GDM1 (cell line): ENCODE measurements around the gene WDR72.
"Not testable (repeated sequence)": the region's sequence is repeated elsewhere in the genome, so short reads cannot be mapped to it uniquely, and the experiment has no call there.

Experiments used
- DNase-seq: peaks from one replicate; lab custom pipeline; 2025; lab: John Stamatoyannopoulos, UW

Gene WDR72

GRCh38 chr15:53589520-53590057 is 169.9 kb downstream of the WDR72 start:
- no peak for DNase-seq

- DNase-seq = no peak
Observed at GRCh38 chr15:53588773-53589172, 170.7 kb downstream of the WDR72 start.

DNA sequence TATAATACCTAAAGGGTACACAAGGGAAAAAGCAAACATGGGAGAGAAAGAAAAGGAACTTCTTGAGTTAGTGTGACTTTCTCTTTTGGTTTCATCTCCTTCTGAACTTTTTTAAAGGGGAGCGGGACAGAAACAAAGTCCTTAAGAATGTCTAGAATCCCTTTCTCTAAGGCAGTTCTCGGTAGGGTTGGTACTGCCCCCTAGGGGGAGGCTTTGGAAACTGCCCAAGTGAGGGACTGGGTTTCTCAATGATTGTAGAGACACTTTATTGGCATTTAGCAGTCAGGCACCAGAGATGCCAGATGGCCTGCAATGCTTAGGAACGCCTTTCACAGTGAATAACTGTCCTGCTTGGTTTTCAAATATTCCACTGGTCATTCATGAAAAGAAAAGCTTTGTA is 172.7 kb downstream of the WDR72 start:
- DNase-seq = peak; percentile 51

DNA sequence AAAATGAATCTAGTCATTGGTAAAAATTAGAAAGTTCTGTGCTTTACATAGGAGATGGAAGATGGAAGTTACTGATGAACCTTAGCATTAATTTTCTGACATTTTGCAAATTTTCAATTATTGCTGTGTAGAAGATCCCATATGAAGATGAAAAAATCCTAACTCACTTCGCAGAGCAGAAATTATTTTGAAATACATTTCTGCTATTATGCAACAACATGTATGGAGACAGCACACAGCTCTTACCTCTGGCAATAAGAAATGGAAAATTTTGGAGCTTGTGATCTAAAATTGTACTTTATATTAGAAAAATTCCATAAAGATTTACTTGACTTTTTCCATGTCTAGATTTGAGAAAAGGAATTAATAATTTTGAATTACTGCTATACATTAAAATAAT is 177.9 kb downstream of the WDR72 start:
- DNase-seq = no peak

GRCh38 chr15:53580366-53580765 is 179.1 kb downstream of the WDR72 start:
- no peak for DNase-seq

- DNase-seq = no peak
Observed at GRCh38 chr15:53576841-53577240, 182.6 kb downstream of the WDR72 start.

GRCh38 chr15:53573091-53573490 is 186.4 kb downstream of the WDR72 start:
- DNase-seq = no peak

GRCh38 chr15:53569751-53570480 is 189.5 kb downstream of the WDR72 start:
- DNase-seq = no peak

GRCh38 chr15:53566912-53567311 is 192.6 kb downstream of the WDR72 start:
- no peak for DNase-seq

DNA sequence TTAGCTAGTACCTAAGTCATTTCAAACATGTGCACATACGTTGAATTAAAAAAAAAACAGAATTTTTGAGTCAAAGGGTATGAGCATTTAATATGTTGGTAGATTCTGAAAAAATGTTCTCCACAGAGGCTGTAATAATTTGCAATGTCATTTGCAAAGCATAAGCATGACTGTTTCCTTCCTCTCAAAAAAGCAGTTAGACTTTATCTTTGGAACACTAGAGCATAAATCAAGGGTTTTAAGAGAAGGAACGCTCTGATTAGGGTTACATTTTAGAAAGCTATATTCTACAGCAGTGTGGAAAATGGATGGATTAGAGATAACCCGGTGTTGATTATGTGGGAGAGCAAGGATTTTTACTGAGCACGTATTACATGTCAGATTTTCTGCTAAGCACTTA is 193.7 kb downstream of the WDR72 start:
- peak; percentile 9 for DNase-seq

DNA sequence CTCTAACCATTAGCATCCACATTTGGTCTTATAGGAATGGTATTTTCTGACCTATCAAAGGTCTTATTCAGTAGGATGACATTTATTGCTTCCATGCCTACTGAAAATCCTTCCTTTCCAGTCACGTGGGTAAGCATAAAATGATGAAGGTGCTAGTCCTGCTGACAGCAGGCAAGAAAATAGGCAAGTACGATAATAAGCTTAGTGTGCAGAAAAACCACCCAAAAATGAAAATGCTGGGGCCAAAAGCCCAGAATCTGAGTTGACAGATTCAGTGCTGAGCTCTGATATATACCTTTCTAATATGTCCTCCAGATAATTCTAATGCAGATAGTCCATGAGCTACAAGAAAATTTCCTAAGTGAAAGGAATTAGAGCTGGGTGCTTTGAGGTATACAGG is 194.8 kb downstream of the WDR72 start:
- DNase-seq = no peak

DNA sequence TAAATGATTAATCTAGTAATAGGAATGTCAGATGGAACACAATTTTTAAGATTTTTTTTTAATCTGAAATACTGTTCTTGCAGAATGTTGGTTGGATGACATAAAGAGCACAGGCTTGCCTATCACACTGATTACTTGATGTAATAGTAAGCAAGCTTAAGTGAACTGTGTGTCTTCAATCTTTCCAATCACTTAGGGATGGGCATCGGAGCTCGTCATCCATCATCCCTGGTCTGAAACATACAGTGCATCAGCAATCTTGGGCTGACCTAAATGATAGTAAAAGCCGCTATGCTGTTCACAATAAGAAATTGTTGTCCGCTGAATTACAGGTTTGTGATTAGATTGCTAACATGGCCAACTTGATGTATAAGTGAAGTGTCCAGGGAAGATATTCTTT is 195.8 kb downstream of the WDR72 start:
- DNase-seq = no peak

GRCh38 chr15:53559364-53560277 is 199.8 kb downstream of the WDR72 start:
- DNase-seq = no peak

DNA sequence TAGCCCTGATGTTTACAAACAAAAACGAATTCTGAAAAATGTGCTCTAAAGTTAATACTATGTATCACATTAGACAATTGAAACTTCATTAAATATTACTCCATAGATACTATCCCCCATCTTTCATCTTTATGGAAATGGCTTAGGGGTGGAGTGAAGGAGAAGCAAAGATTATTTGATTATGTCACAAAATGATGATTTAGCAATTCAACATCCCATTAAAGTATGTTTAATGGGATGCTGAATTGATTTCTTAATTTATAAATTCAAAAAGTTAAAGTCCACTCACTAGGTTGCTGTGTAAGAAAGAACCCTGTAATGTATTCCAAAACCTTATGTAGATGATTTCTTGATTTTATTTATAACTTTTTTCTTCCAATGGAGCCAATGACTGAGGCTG is 201.1 kb downstream of the WDR72 start:
- DNase-seq = no peak

- DNase-seq = no peak
Observed at GRCh38 chr15:53555226-53555625, 204.2 kb downstream of the WDR72 start.

GRCh38 chr15:53549697-53550305 is 209.7 kb downstream of the WDR72 start:
- DNase-seq = no peak

GRCh38 chr15:53548236-53548635 is 211.2 kb downstream of the WDR72 start:
- DNase-seq = no peak

DNA sequence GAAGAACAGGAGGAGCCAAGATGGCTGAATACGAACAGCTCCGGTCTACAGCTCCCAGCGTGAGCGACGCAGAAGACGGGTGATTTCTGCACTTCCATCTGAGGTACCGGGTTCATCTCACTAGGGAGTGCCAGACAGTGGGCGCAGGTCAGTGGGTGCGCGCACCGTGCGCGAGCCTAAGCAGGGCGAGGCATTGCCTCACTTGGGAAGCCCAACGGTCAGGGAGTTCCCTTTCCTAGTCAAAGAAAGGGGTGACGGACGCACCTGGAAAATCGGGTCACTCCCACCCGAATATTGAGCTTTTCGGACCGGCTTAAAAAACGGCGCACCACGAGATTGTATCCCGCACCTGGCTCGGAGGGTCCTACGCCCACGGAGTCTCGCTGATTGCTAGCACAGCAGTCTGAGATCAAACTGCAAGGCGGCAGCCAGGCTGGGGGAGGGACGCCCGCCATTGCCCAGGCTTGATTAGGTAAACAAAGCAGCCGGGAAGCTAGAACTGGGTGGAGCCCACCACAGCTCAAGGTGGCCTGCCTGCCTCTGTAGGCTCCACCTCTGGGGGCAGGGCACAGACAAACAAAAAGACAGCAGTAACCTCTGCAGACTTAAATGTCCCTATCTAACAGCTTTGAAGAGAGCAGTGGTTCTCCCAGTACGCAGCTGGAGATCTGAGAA is 218.7 kb downstream of the WDR72 start:
- DNase-seq = not testable (repeated sequence)

- no peak for DNase-seq
Observed at GRCh38 chr15:53539878-53540277, 219.6 kb downstream of the WDR72 start.

DNA sequence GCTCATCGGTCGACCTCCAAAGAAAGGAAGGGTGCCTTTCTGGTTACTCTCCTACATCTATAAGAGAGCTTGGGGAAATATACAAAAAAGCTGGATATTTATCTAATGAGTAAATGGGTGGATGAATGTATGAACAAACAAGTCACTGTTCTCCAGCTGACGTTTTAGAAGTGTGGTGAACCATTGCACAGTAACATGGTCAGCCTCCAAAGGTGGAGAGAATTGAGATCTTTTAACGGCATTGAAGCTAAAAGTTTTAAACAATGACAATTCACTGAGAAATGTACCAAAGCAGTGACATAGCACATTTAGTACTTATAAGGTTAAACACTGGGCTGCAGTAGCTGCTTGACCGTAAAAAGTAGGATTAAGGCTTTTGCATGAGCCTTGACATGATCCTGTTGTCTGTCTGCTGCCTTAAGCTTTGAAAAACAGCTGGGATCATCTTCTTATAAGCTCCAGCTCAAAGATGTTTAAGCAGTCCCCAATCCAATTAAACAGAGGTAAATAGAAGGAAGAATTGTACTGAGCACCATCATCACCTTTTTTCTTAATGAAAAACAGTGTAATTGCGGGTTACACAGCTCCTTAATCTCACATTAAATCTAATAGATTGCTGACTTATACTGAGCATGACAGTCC is 222.9 kb downstream of the WDR72 start:
- no peak for DNase-seq

DNA sequence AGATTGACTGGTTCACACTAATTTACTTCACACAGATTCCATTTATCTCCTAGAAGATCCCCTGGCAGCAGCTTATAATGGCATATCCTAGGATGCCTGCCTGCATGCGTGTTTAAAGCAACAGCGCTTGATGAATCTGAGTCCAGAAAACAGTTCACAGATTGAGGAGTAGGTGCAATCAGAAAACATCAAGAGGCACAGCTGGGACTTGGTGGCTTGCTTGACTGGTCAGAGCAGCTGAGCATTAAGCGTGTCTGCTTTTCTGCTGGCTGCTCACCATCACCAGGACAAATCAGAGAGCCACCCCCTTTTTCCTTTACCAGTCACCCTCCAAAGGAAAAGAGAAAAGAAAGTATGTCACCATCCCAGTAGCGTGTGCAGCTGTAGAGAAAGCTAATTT is 223.6 kb downstream of the WDR72 start:
- no peak for DNase-seq
